T-helper 17 cell (primary cell): ENCODE measurements around the gene BTBD9. TPM values are rescaled to one million over a fixed set of nuclear protein-coding genes. Genes with fewer than 3 reads are reported as not detected.

Source experiments
- ATAC-seq: fragments of 150-1000 bp; cut with Tn5 transposase; 2 replicates; pipeline ENCODE4 v1.10.0; 2021; ENCODE audit warnings: mild to moderate bottlenecking, moderate library complexity
- DNase-seq, 3 donors: peaks; one replicate each; pipeline versions ENCODE4 v3.0.0 to v3.0.0-alpha.2; 2020 to 2021
- H3K9me3 ChIP-seq: one replicate; pipeline ENCODE4 v1.7.0; 2013; ENCODE audit warnings: low read length, mild to moderate bottlenecking; ENCODE audit not compliant: control insufficient read depth, poor library complexity, severe bottlenecking
- H3K27ac Mint-ChIP-seq: one replicate; pipeline ENCODE4 v1.8.0; 2022; ENCODE audit warnings: mild to moderate bottlenecking, moderate library complexity, mixed read lengths
- H3K27me3 Mint-ChIP-seq: one replicate; pipeline ENCODE4 v1.8.0; 2022; ENCODE audit warnings: mixed read lengths
- H3K36me3 Mint-ChIP-seq: one replicate; pipeline ENCODE4 v1.8.0; 2022; ENCODE audit warnings: low read depth, mixed read lengths
- H3K4me1 Mint-ChIP-seq: one replicate; pipeline ENCODE4 v1.8.0; 2022; ENCODE audit warnings: mild to moderate bottlenecking, mixed read lengths
- H3K4me3 Mint-ChIP-seq: one replicate; pipeline ENCODE4 v1.8.0; 2022; ENCODE audit warnings: mild to moderate bottlenecking, moderate library complexity, mixed read lengths
- total RNA-seq, 4 donors: library from RNA in 2 of 4; stranded (reverse) in 2 of 4; gene quantifications; one replicate each; pipeline ENCODE4 v1.2.3 and lab custom pipeline; 2022 to 2026

Gene BTBD9
- total RNA-seq, 2 donors from 2014 or later: 61.3 to 63.5 TPM

DNA sequence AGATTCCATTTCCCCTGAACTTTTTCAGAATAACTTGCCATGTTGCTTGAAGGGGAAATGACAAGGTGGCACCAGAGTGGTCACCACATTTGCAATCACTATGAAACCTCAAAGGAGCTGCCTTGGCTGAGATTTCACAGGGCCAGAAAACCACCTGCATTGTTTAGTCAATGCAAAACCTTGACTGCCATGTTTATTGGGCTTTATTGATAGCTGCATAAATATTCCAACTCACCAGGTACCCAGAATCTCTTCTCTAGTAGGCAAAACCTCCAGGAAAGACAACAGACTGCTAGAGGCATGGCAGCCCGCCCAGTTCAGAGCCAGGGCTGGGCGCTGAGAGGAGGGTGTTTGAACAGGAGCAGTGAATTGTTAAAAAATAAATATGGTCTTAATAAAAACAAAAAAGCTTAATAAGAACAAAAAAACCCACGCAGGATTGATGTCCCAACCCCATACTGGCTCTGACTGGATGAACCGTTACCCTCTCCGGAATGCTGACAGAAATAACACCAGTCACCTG lies 444.6 kb downstream of the BTBD9 start:
- Mint-ChIP-seq H3K4me3 (no peak overlapping the region), H3K4me1 (peaks cover 7% of the 10 kb centered on the region), H3K27me3 (no peaks in the 10 kb centered on the region), H3K27ac (no peak overlapping the region), H3K36me3 (peaks cover 4% of the 10 kb centered on the region)
- DNase-seq: no peak
- no peak for ATAC-seq
- no peaks in the 10 kb centered on the region for H3K9me3 ChIP-seq

DNA sequence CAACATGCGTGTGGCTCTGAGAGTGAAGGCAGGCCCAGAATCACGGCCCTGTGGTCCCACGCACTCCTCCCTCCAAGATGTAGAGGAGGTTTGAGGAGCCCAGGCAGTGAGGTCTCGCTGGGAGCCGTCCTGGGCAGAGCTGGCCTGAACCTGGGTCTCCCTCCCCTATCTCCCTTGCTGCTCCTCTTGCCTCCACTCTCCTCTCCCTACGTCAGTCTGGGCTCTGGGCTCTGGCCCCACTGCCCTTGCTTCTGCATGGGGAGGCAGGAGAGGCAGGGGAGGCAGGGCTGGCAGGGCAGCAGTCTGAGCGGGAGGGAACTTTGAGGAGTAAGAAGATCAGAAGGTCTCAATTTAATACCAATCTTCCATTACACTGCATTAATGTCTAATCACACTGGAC lies 445.1 kb downstream of the BTBD9 start:
- peaks cover 7% of the 10 kb centered on the region for H3K4me1 Mint-ChIP-seq
- DNase-seq (no peak), ATAC-seq (no peak)
- no peak overlapping the region for H3K27ac Mint-ChIP-seq
- H3K36me3 Mint-ChIP-seq: peaks cover 4% of the 10 kb centered on the region
- no peak overlapping the region for H3K4me3 Mint-ChIP-seq
- no peaks in the 10 kb centered on the region for H3K9me3 ChIP-seq
- no peaks in the 10 kb centered on the region for H3K27me3 Mint-ChIP-seq

DNA sequence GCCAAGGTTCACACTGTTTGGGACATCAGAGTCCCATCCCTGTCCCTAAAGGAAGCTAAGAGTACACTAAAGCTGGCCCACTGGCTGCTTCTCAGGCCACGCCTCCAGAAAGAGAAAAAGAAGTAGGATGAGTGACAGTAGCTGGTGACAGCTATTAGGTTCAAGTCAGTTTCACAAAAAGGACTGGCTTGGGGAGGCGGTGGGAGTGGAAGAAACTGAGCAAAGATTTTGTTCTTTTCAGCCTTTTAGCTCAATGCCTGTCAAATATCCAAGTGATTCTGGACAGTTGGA lies 445.5 kb downstream of the BTBD9 start:
- DNase-seq: no peak
- Mint-ChIP-seq H3K27ac (peak overlapping the region; percentile 45), H3K4me1 (peaks cover 7% of the 10 kb centered on the region), H3K4me3 (no peak overlapping the region), H3K27me3 (no peaks in the 10 kb centered on the region), H3K36me3 (peaks cover 4% of the 10 kb centered on the region)
- no peaks in the 10 kb centered on the region for H3K9me3 ChIP-seq
- no peak for ATAC-seq

DNA sequence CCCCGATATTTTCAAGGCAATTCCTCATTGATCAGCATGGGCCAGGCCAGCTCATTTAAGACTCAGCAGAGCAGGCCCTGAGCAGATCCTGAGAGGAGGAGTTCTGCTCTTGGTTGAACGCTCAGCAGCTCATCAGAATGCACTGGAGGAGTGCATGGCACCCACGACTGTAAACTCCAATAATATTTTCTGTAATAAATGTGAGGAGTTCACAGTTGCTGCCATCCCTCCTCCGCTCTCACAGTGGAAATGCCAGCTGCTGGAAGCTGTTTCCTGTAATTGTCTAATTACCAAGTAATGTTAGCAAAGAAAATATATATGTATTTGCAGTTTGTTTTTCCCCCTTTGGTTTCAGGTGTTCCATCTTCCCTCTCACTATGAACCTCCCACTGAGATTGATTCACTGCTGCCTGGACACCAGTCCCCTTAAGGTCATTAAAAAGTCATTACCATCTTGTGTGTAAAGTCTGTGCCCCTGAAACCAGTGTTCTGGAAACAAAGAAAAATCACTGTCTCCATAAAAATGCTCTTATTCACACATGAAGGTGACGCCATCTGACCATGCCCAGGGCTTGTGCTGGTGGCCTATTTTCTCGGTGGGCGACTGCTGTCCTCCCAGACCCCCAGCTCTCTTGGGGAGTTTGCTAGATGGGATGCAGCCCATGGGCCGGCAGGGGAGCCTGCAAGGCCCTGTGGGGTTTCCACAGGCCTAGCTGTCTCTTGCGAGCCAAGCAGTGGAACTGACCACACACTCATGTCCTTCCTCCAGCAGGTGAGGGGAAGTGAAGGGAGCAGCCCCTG lies 446.0 kb downstream of the BTBD9 start:
- Mint-ChIP-seq H3K27ac (peak overlapping the region; percentile 45), H3K27me3 (no peaks in the 10 kb centered on the region), H3K4me3 (no peak overlapping the region), H3K36me3 (peaks cover 6% of the 10 kb centered on the region), H3K4me1 (peaks cover 8% of the 10 kb centered on the region)
- ATAC-seq: no peak
- H3K9me3 ChIP-seq: no peaks in the 10 kb centered on the region
- no peak for DNase-seq

DNA sequence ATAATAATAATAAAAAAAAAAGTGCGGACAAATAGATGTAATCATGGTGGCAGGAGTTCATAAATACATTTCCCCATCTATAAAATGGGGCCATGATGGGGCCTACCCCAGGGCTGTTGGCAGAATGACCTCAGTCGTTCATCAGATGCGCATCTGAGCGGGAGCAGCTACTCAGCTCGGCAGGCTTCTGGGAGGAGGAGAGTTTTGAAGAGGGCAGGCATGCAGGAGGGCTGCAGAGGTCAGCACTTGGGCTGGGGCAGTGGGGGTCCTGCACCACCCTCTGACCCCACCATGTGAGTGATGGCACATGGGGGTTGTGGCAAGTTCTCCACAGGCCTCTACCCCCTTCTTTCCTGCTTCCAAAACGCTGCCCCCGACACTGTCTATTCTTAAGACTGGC lies 446.7 kb downstream of the BTBD9 start:
- Mint-ChIP-seq H3K27me3 (no peaks in the 10 kb centered on the region), H3K4me3 (no peak overlapping the region), H3K4me1 (peaks cover 8% of the 10 kb centered on the region), H3K27ac (no peak overlapping the region), H3K36me3 (peaks cover 6% of the 10 kb centered on the region)
- DNase-seq (no peak), ATAC-seq (no peak)
- no peaks in the 10 kb centered on the region for H3K9me3 ChIP-seq

DNA sequence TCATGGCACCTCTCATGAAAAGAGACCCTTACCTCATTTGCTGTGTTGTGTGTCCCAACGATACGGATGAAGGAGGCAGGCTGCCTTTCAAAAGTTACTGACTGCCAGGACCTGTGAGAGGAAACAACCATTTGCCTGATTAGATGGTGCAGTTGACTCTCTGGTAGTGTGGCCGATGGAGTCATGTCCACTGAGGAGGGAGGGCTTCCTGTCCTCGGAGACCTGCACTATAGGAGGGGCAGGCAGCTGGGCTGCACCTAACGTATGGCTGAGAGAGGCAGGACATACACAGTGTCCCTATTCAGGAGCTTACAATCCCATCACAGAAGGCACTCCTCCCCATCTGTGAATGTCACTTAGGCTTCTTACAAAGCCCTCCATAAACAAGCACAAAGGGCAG lies 447.2 kb downstream of the BTBD9 start:
- no peaks in the 10 kb centered on the region for H3K9me3 ChIP-seq
- no peak for ATAC-seq
- no peak overlapping the region for H3K27ac Mint-ChIP-seq
- H3K4me3 Mint-ChIP-seq: no peak overlapping the region
- DNase-seq: no peak
- H3K36me3 Mint-ChIP-seq: peaks cover 5% of the 10 kb centered on the region
- no peaks in the 10 kb centered on the region for H3K27me3 Mint-ChIP-seq
- H3K4me1 Mint-ChIP-seq: peaks cover 9% of the 10 kb centered on the region

DNA sequence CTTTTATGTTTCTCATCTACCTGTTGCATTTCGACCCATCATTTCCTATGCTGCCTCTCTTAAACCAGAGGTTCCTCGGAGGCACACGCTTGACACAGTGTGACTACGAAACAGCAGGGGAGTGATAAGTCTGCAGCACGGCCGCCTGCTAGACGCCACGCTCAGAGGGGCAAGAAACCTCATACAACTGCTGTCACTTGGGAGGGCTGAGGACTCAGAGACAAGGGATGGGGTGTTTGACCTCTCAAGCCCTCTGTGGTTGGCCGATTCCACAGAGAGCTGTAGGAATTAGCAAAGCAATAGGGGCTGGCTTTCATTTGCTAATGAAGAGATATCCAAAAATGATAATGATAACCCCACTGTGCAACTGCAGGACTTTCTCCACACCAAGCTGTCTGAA lies 447.7 kb downstream of the BTBD9 start:
- no peaks in the 10 kb centered on the region for H3K27me3 Mint-ChIP-seq
- no peaks in the 10 kb centered on the region for H3K9me3 ChIP-seq
- peaks cover 13% of the 10 kb centered on the region for H3K4me1 Mint-ChIP-seq
- ATAC-seq (no peak), DNase-seq (no peak)
- H3K27ac Mint-ChIP-seq: no peak overlapping the region
- peaks cover 9% of the 10 kb centered on the region for H3K36me3 Mint-ChIP-seq
- H3K4me3 Mint-ChIP-seq: no peak overlapping the region

DNA sequence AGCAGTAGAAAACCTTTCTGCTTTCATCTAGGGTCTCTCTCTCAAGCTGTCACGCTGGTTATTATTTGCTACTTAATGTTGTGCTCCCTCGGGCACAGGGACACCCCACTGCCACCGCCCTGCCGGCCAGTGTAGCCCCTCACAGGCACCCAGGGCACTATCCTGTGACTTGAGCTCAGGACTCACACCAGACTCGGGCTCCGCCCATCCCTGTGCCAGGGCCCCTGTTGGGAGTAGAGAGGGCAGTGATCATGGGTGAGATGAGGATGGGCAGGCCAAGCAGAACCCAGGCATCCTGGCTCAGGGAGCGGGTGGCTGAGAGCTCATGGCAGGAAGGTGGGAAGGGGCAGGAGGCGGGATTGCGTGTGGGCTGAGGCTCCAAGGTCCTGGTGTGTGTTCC lies 448.3 kb downstream of the BTBD9 start:
- H3K9me3 ChIP-seq: no peaks in the 10 kb centered on the region
- Mint-ChIP-seq H3K4me3 (no peak overlapping the region), H3K36me3 (peaks cover 9% of the 10 kb centered on the region), H3K4me1 (peaks cover 15% of the 10 kb centered on the region), H3K27me3 (no peaks in the 10 kb centered on the region), H3K27ac (no peak overlapping the region)
- DNase-seq (no peak), ATAC-seq (no peak)

DNA sequence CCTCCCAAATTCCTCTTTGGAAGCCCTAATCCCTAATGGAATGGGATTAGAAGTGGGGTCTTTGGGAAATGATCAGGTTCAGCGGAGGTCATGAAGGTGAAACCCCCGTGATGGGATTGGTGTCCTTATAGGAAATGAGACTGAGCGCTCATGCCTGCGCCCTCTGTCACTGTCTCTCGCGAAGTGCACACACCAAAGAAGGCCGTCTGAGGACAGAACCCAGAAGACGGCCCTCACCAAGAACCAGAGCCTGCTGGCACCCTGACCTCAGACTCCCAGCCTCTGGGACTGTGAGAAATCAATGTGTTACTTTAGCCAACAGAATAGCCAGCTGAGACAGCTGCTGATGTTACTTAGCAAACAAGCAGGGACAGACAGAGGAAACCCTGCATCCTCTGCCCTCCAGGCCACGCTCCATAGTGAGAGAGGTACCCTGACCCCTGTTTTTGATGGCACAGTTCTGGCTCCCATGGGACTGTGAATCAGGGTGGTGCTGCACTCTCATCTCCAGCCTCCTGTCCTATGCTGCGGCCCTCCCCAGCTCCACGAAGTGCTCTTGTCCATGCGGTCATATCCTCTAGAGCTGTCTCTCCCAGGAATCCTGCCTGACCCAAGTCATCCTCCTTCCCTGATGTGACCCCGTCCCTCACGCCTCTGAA lies 450.9 kb downstream of the BTBD9 start:
- no peak for ATAC-seq
- H3K27ac Mint-ChIP-seq: peak overlapping the region; percentile 56
- peaks cover 9% of the 10 kb centered on the region for H3K36me3 Mint-ChIP-seq
- no peaks in the 10 kb centered on the region for H3K27me3 Mint-ChIP-seq
- no peaks in the 10 kb centered on the region for H3K9me3 ChIP-seq
- H3K4me3 Mint-ChIP-seq: no peak overlapping the region
- H3K4me1 Mint-ChIP-seq: peaks cover 14% of the 10 kb centered on the region
- no peak for DNase-seq

DNA sequence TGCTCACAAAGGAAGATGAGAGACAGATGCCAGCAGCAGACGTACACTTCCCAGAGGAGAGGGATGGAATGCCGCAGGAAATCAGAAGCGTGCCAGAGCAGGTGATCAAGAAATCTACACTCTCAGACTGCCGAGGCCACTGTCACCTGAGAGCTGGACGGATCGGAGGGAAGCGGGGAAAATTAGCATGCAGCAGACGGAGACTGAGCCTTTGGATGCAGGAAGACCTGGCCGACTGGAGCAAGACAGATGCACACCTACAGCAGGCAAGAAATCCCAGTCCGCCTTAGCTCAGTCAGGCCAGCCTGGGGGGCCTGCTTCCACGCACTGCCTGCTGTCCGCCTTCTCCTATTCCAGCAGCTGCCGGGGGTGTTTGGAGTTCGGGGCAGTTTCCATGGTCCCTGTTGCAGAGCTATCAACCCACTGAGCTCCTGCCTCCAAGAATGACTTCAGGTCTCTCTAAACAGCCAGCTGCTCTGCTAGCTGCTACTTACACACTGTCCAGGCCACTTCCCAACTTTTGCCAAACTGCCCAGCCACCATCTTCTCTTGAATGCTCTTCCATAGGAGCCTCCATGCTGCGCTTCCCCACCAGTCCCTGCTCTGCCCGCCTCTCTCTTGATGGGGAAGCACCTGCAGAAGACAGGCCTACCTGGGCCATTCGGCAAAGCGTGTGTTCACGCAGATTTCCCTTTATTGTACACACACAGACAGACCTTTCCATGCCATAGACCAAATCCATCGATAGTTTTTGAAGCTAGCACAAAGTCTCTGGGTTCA lies 451.7 kb downstream of the BTBD9 start:
- ATAC-seq (no peak), DNase-seq (no peak)
- H3K36me3 Mint-ChIP-seq: peaks cover 8% of the 10 kb centered on the region
- H3K4me3 Mint-ChIP-seq: no peak overlapping the region
- no peaks in the 10 kb centered on the region for H3K27me3 Mint-ChIP-seq
- H3K9me3 ChIP-seq: no peaks in the 10 kb centered on the region
- no peak overlapping the region for H3K27ac Mint-ChIP-seq
- peaks cover 14% of the 10 kb centered on the region for H3K4me1 Mint-ChIP-seq

DNA sequence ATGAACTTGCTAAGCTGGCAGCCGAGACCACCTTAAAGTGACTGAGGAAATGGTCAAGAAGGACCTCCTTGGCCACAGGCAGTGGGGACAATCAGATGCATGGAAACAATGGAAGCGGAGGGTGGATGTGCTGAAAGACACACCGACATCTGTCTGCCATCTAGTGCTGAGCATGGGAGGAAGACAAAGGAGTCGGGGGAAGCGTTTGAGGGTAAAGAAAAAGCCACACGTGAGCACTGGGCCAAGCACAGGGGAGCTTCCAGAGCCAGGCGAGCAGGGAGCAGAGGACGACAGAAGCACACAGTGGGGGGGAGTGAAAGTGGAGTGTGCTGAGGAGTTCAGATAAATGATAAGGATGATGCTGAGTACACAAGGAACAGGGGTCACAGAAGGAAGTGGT lies 452.4 kb downstream of the BTBD9 start:
- ATAC-seq (no peak), DNase-seq (no peak)
- H3K9me3 ChIP-seq: no peaks in the 10 kb centered on the region
- Mint-ChIP-seq H3K27ac (peak overlapping the region; percentile 43), H3K36me3 (peaks cover 8% of the 10 kb centered on the region), H3K4me3 (no peak overlapping the region), H3K4me1 (peaks cover 14% of the 10 kb centered on the region), H3K27me3 (no peaks in the 10 kb centered on the region)

DNA sequence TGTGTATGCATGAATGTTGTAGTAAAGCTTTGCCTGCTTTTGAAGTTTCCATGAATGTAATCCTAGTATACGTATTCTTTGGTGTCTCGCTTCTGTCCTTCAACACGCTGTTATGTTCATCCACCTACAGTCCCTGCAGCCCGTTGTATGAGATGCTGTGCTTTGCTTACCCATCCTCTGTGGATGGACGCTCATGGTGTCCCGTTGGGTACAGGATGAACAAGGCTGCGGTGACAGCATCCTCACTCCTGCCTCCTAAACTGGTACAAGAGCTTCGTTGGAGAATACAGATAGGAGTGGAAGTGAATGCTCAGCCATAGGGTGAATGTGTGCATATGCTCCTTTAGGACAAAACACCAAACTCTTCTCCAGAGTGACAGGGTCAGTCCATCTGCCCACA lies 454.0 kb downstream of the BTBD9 start:
- DNase-seq: no peak
- Mint-ChIP-seq H3K4me3 (no peak overlapping the region), H3K4me1 (peaks cover 18% of the 10 kb centered on the region), H3K27ac (peak overlapping the region; percentile 45), H3K27me3 (no peaks in the 10 kb centered on the region), H3K36me3 (peaks cover 8% of the 10 kb centered on the region)
- no peaks in the 10 kb centered on the region for H3K9me3 ChIP-seq
- no peak for ATAC-seq

DNA sequence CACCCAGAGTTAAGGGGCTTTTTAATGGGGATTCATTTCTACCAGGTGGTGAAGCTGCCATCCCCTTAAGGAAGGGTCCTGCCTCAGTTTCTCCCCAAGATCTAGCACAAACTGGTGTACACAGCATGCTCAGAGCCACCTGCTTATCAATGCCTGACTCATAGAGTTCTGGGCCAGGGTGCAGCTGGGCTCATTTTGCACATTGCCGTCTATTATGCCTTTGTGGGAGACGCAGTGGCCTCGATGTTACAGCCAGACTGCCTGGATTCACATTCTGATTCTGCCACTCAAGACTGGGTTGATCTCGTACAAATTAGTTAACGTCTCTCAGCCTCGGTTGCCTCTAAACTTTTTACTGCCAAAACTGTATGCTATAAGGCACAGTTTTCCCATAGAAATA lies 454.5 kb downstream of the BTBD9 start:
- ATAC-seq: no peak
- Mint-ChIP-seq H3K4me3 (no peak overlapping the region), H3K36me3 (peaks cover 8% of the 10 kb centered on the region), H3K27ac (peak overlapping the region; percentile 45), H3K27me3 (no peaks in the 10 kb centered on the region), H3K4me1 (peaks cover 18% of the 10 kb centered on the region)
- H3K9me3 ChIP-seq: no peaks in the 10 kb centered on the region
- DNase-seq: no peak
